HG02571 (cell line): ENCODE data around the gene FAXC.
"Not testable (repeated sequence)": the region's sequence is repeated elsewhere in the genome, so short reads cannot be mapped to it uniquely, and the experiment has no call there.

Experiments
- ATAC-seq: cut with Tn5 transposase; IDR thresholded peaks from one replicate; pipeline ENCODE4 v1.9.1; 2021; ENCODE audit warnings: mild to moderate bottlenecking, moderate library complexity; ENCODE audit not compliant: unreplicated experiment

FAXC gene

GRCh38 chr6:99344289-99344688 lies 5.2 kb downstream of the FAXC start:
- no peak for ATAC-seq

- no peak for ATAC-seq
Observed at GRCh38 chr6:99341862-99342455, 7.5 kb downstream of the FAXC start.

GRCh38 chr6:99338188-99338587 lies 11.3 kb downstream of the FAXC start:
- no peak for ATAC-seq

GRCh38 chr6:99335298-99335697 lies 14.2 kb downstream of the FAXC start:
- not testable (repeated sequence) for ATAC-seq

- peak; percentile 24 for ATAC-seq
Observed at GRCh38 chr6:99334526-99335127, 14.8 kb downstream of the FAXC start.

GRCh38 chr6:99333068-99333467 lies 16.4 kb downstream of the FAXC start:
- ATAC-seq: peak; percentile 92

GRCh38 chr6:99331531-99331930 lies 17.9 kb downstream of the FAXC start:
- no peak for ATAC-seq

GRCh38 chr6:99330159-99330558 lies 19.3 kb downstream of the FAXC start:
- ATAC-seq: peak; percentile 65

- ATAC-seq: no peak
Observed at GRCh38 chr6:99324996-99325395, 24.5 kb downstream of the FAXC start.

- ATAC-seq: no peak
Observed at GRCh38 chr6:99318566-99318965, 30.9 kb downstream of the FAXC start.

- no peak for ATAC-seq
Observed at GRCh38 chr6:99312354-99312753, 37.1 kb downstream of the FAXC start.

GRCh38 chr6:99310553-99310952 lies 38.9 kb downstream of the FAXC start:
- ATAC-seq: no peak

GRCh38 chr6:99309557-99309956 lies 39.9 kb downstream of the FAXC start:
- ATAC-seq: no peak

GRCh38 chr6:99308788-99309187 lies 40.7 kb downstream of the FAXC start:
- no peak for ATAC-seq

GRCh38 chr6:99307295-99307907 lies 42.1 kb downstream of the FAXC start:
- ATAC-seq: no peak

GRCh38 chr6:99306341-99306740 lies 43.1 kb downstream of the FAXC start:
- ATAC-seq: no peak

- no peak for ATAC-seq
Observed at GRCh38 chr6:99305021-99305554, 44.4 kb downstream of the FAXC start.

- no peak for ATAC-seq
Observed at GRCh38 chr6:99297415-99297814, 52.1 kb downstream of the FAXC start.

- no peak for ATAC-seq
Observed at GRCh38 chr6:99297006-99297405, 52.5 kb downstream of the FAXC start.

- no peak for ATAC-seq
Observed at GRCh38 chr6:99296261-99296660, 53.2 kb downstream of the FAXC start.

- ATAC-seq: no peak
Observed at GRCh38 chr6:99295276-99295675, 54.2 kb downstream of the FAXC start.

GRCh38 chr6:99294786-99295185 lies 54.7 kb downstream of the FAXC start:
- ATAC-seq: no peak
